ENCODE measurements around the gene IL16. TPM values are rescaled to one million over a fixed set of nuclear protein-coding genes. Genes with fewer than 3 reads are reported as not detected.
A peak's percentile ranks its signal among the peaks of the same experiment; 100 is the strongest.

Gene IL16
- total and polyA plus RNA-seq, 9 donors, result 1.8 to 16.5 (median 9.0) TPM

GRCh38 chr15:81225161-81225671, 28.5 kb downstream of the IL16 start:
- intact Hi-C loops (cut with DNase I), result no loop called here
- DNase-seq, result peak in 1 of 5 donors; percentile 28
- H3K27me3 ChIP-seq, result no peaks in the 10 kb centered on the region
- 75 to 85% (median 76%) methylated on average over 10 of the region's 10 CpGs for WGBS, 3 donors
- no peak overlapping the region for H3K4me3 ChIP-seq
- H3K27ac ChIP-seq, result no peak overlapping the region
- peaks cover 5% of the 10 kb centered on the region for H3K4me1 ChIP-seq (ENCODE audit: insufficient read depth)
- H3K36me3 ChIP-seq, result no peaks in the 10 kb centered on the region
- no peaks in the 10 kb centered on the region for H3K9me3 ChIP-seq
- TF ChIP-seq EP300 (IDR thresholded peaks at IDR 0.05) (no peak), POLR2A (IDR thresholded peaks at IDR 0.05) (no peak), CTCF (IDR thresholded peaks at IDR 0.05) (no peak)

- Histone ChIP-seq H3K36me3 (no peaks in the 10 kb centered on the region), H3K4me3 (no peak overlapping the region), H3K27ac (no peak overlapping the region), H3K27me3 (no peaks in the 10 kb centered on the region), H3K4me1 (ENCODE audit: insufficient read depth) (peaks cover 3% of the 10 kb centered on the region), H3K9me3 (no peaks in the 10 kb centered on the region)
- 94 to 95% (median 94%) methylated on average over 5 of the region's 5 CpGs for WGBS, 3 donors
- intact Hi-C loops (cut with DNase I), result no loop called here
- DNase-seq, result no peak
- no peak for TF ChIP-seq EP300 (IDR thresholded peaks at IDR 0.05)
- TF ChIP-seq CTCF (IDR thresholded peaks at IDR 0.05), result no peak
- TF ChIP-seq POLR2A (IDR thresholded peaks at IDR 0.05), result no peak
Observed at GRCh38 chr15:81227716-81228115, 31.0 kb downstream of the IL16 start.

GRCh38 chr15:81229586-81229985, 32.9 kb downstream of the IL16 start:
- Histone ChIP-seq H3K9me3 (no peaks in the 10 kb centered on the region), H3K4me1 (ENCODE audit: insufficient read depth) (peaks cover 3% of the 10 kb centered on the region), H3K27me3 (no peaks in the 10 kb centered on the region), H3K36me3 (no peaks in the 10 kb centered on the region), H3K4me3 (no peak overlapping the region), H3K27ac (no peak overlapping the region)
- peak in 2 of 5 donors; percentile 38 to 44 for DNase-seq
- intact Hi-C loops (cut with DNase I), result no loop called here
- no peak for TF ChIP-seq EP300 (IDR thresholded peaks at IDR 0.05)
- TF ChIP-seq POLR2A (IDR thresholded peaks at IDR 0.05), result no peak
- no peak for TF ChIP-seq CTCF (IDR thresholded peaks at IDR 0.05)
- WGBS, 3 donors, result 10 to 19% (median 15%) methylated on average over 3 of the region's 3 CpGs

GRCh38 chr15:81235276-81236123, 38.8 kb downstream of the IL16 start:
- 81 to 84% (median 81%) methylated on average over 7 of the region's 7 CpGs for WGBS, 3 donors

More at GRCh38 chr15:81235276-81236123, 38.8 kb downstream of the IL16 start:
- H3K27ac ChIP-seq, result peak overlapping the region in 1 of 2 donors; percentile 18
- TF ChIP-seq CTCF (IDR thresholded peaks at IDR 0.05), result no peak
- no peak for TF ChIP-seq POLR2A (IDR thresholded peaks at IDR 0.05)
- TF ChIP-seq EP300 (IDR thresholded peaks at IDR 0.05), result no peak
- no peaks in the 10 kb centered on the region for H3K36me3 ChIP-seq
- H3K4me1 ChIP-seq (ENCODE audit: insufficient read depth), result no peaks in the 10 kb centered on the region
- H3K4me3 ChIP-seq, result no peak overlapping the region
- no peaks in the 10 kb centered on the region for H3K9me3 ChIP-seq
- H3K27me3 ChIP-seq, result no peaks in the 10 kb centered on the region
- intact Hi-C loops (cut with DNase I), result no loop called here
- no peak for DNase-seq
